Lower leg skin (tissue), 3 donors: ENCODE results near the gene EMB.
"Not testable (repeated sequence)": the region's sequence is repeated elsewhere in the genome, so short reads cannot be mapped to it uniquely, and the experiment has no call there.

ENCODE experiments used
- POLR2A ChIP-seq, 2 donors: fragments of 450-650 bp; IDR thresholded peaks; one replicate each; pipeline ENCODE4 v1.6.1; 2016 to 2017; ENCODE audit warnings: antibody characterized with exemption in 2 of 2, mild to moderate bottlenecking in 1 of 2, moderate library complexity in 1 of 2
- TF ChIP-seq, protein P1 (sequence below), 3 donors: fragments of 450-650 bp; IDR thresholded peaks; one replicate each; pipeline ENCODE4 v1.5.1; 2016; ENCODE audit warnings: antibody characterized with exemption in 3 of 3, mild to moderate bottlenecking in 3 of 3, moderate library complexity in 2 of 3

DNA sequence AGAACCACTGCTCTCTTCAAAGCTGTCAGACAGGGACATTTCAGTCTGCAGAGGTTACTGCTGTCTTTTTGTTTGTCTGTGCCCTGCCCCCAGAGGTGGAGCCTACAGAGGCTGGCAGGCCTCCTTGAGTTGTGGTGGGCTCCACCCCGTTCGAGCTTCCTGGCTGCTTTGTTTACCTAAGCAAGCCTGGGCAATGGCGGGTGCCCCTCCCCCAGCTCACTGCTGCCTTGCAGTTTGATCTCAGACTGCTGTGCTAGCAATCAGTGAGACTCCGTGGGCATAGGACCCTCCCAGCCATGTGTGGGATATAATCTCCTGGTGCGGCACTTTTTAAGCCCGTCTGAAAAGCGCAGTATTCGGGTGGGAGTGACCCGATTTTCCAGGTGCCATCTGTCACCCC lies 17.3 kb upstream of the EMB start:
- TF ChIP-seq, protein P1, sequence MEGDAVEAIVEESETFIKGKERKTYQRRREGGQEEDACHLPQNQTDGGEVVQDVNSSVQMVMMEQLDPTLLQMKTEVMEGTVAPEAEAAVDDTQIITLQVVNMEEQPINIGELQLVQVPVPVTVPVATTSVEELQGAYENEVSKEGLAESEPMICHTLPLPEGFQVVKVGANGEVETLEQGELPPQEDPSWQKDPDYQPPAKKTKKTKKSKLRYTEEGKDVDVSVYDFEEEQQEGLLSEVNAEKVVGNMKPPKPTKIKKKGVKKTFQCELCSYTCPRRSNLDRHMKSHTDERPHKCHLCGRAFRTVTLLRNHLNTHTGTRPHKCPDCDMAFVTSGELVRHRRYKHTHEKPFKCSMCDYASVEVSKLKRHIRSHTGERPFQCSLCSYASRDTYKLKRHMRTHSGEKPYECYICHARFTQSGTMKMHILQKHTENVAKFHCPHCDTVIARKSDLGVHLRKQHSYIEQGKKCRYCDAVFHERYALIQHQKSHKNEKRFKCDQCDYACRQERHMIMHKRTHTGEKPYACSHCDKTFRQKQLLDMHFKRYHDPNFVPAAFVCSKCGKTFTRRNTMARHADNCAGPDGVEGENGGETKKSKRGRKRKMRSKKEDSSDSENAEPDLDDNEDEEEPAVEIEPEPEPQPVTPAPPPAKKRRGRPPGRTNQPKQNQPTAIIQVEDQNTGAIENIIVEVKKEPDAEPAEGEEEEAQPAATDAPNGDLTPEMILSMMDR (IDR thresholded peaks at IDR 0.05), result not testable (repeated sequence)
- TF ChIP-seq POLR2A (IDR thresholded peaks at IDR 0.05), result not testable (repeated sequence)
